ELF-1 (cell line): ENCODE data around the gene RMI2.

Experiments
- DNase-seq: peaks from one replicate; pipeline ENCODE4 v3.0.0-alpha.2; 2016; ENCODE audit warnings: low read depth, low spot score

RMI2 gene

GRCh38 chr16:11328172-11329070 is 16.8 kb upstream of the RMI2 start:
- peak; percentile 98 for DNase-seq

DNA sequence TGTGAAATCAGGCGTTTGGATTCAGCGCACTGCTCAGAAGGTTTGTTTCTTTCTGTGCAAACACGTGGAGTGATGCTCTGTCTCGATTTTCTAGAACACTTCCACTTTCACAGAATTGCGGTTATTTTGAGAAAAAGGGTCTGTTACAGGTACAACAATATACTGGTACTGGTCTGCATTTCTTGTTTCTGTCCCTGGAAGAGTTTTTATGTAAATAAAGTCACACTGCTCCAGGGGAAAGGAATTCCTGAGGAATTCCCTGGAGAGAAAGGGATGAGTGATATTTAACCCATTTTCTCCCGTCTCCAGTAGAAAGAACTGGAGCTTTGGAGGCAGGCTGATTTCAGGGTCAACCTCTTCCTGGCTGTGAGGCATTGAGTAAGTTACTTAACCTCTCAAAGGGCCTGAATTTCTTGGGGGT is 16.2 kb upstream of the RMI2 start:
- DNase-seq, result peak; percentile 83

- no peak for DNase-seq
Observed at GRCh38 chr16:11329891-11330290, 15.4 kb upstream of the RMI2 start.

GRCh38 chr16:11330526-11331237 is 14.6 kb upstream of the RMI2 start:
- DNase-seq, result no peak

DNA sequence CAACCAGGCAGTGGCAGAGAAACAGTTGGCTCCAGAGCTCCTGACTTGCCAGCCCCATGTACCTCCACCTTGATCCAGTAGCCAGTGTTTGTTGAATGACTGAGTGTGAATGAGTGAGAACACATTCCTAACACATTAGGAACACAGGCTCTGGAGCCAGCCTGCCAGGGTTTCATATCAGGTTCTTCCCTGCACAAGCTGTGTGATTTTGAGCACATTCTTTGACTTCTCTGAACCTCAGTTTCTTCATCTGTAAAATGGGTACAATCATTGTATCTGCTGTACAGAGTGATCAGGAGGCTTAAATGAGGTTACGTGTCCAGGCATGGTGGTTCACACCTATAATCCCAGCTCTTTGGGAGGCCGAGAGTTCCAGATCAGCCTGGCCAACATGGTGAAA is 13.3 kb upstream of the RMI2 start:
- no peak for DNase-seq

DNA sequence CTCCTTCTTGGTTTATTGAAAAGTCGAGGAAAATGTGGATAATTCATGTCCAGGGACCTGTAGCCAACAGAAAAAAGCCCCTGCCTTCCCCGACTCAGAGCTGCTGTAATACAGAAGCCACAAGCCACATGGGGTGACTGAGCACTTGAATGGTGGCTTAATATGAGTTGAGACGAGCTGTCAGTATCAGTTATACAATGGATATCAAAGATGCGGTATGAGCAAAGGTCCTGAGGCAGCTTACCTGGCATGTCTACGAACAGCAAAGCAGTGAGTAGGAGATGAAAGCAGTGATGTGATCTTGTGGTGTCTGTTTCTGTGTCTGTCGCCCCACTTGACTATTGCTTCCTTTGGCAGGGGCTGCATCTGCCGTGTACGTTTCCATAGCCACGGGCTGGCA is 12.2 kb upstream of the RMI2 start:
- DNase-seq, result no peak

DNA sequence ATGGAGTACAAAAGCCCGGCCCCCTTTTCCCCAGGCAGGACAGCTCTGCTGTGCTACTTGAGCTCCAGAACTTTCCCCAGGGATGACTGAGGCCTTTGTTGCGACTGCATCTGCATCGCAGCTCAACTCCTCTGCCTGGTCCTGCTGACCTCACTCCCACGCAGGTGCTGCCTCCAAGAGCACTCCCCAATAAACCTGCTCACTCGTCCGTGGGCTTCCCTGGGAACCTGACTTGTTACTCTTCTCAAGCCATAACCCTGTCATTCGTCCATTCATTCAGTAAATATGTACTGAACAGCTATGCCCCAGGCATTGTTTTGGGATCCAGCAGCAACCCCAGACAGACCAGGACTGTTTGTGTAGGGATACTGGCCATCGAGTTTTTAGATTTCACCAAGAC is 11.6 kb upstream of the RMI2 start:
- DNase-seq, result peak; percentile 49

DNA sequence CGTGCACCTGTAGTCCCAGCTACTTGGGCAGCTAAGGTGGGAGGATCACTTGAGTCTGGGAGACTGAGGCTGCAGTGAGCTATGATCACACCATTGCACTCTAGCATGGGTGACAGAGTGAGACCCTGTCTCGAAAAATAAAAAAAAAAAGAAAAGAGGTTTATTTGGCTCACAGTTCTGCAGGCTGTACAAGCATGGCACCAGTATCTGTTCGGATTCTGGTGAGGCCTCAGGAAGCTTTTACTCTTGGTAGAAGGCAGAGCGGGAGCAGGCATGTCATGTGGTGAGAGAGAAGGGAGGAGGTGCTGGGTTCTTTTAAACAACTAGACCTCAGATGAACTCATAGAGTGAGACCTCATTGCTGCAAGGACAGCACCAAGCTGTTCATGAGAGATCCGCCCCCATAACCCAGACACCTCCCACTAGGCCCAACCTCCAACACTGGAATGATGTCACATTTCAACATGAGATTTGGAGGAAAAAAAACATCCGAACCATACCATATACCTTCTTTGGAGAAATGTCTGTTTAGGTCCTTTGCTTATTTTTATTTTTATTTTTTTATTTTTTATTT is 10.3 kb upstream of the RMI2 start:
- no peak for DNase-seq

DNA sequence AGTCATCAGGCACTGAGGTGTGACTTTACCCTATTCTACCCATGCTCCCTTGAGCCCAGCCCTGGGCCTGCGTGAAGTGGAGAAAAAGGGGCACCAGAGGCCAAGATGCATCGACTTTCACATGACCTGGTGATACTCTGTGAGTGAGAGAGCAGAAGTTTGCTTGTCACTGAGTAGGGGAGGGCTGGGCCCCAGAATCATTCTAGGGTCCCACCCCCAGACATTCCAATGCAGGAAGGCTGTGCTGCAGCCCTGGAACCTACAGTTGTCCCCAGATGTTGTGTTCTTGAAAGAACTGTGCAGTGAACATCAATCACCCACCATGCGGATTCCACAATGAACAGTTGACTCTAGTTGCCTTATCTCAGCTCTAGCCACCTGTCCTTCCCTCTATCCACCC is 6.2 kb upstream of the RMI2 start:
- DNase-seq, result no peak

GRCh38 chr16:11340710-11341109 is 4.5 kb upstream of the RMI2 start:
- DNase-seq, result peak; percentile 59

GRCh38 chr16:11341371-11341770 is 3.9 kb upstream of the RMI2 start:
- DNase-seq, result no peak

DNA sequence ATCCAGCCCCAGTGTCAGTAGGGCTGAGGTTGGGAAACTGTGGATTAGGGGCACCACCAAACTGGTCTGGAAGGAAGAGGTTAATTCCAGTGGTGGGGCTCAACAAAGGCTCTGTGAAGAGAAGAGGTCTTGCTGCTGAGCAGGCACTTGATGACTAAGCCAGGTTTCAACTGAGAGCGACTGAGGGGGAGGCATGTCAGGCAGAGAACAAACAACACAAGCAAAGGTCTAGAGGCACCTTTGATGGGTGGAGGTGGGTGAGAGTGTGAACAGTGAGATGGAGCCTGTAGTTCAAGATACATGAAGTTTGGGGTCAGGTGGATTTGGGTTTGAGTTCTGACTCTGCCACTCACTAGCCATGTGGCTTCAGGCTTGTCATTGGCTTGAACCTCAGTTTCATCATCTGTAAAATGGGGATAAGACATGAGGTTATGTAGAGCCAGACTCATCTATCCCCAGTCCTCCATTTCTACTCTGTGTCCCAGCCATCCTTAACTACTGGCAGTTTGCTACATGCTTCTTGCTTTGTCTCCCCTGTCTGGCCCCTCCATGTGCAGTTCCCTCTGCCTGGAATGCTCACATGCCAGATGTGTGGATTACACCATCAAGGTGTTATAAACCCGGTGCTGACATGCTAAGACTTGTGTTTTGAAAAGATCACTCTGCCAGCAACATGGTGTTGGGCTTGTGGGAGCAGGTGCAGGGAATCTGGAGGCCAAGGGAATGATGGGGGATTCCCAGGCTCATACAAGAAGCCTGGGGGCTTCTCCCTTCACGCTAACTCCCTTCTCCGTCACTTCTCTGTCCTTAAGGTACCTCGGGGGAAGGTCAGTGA is 3.0 kb upstream of the RMI2 start:
- DNase-seq, result no peak

DNA sequence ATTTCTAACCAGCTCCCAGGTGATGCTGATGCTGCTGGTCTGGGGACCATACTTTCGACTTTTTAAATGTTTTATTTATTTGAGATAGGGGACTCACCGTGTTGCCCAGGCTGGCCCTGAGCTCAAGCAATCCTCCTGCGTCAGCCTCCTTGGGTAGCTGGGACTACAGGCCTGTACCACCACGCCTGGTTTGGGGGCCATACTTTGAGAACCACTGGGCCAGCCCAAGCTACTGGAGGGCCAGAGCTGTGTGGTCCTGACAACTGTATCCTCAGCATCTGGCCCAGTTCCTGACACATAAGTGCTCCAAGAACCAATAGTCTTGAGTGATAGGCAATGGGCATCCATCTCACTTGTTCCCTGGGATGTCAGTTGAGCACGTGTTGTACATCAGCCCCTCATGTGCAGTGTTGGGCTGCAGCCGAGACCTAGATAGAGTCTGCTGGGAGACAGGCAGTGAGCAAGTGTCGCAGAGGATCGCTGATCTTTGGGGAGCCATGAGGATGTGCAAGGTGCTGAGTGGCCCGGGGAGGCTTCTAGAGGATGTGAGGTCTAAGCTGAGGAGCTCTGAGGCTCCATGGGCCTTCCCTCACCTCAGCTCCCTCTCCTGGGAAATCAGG is 1.6 kb downstream of the RMI2 start:
- no peak for DNase-seq

GRCh38 chr16:11347831-11348230 is 2.6 kb downstream of the RMI2 start:
- DNase-seq, result no peak

DNA sequence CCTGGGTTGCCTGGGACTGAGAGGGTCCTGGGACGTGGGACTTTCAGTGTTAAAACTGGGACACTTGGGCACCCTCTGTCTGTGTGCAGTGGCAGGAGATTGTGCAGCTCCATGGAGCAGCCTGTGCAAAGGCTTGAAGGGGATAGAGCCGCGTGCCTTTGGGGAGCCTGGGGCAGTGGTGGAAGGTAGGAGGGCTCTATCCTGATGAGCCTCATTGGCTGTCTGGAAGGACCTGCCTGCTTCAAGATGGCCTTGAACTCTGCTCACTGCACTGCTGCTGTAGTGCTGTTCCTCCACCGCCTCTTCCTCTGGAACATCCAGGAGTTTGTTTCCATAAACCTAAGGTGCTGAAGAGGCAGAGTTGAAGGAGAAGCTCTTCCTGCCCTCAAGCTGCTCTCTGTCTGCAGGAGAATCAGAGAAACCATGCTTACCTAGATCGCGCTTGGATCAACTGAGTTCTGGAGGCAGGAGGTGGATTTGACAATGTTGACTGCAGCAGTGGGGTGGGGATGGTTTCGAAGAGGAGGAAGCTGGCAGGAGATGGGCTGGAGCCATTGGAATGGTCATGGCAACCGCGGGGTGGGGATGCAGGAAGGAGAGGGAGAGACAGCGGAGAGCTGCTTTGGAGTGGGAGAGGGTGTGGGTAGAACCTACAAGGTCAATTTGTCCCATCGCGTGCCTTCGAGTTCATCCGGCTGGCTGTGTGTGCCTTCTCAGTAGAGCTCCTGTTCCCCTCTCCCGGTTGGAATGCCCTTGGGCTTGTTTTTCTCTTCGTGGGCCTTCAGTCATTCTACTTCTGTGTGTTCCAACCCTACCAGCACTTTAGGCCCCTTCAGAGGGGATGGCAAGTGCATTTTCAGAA is 3.7 kb downstream of the RMI2 start:
- no peak for DNase-seq

DNA sequence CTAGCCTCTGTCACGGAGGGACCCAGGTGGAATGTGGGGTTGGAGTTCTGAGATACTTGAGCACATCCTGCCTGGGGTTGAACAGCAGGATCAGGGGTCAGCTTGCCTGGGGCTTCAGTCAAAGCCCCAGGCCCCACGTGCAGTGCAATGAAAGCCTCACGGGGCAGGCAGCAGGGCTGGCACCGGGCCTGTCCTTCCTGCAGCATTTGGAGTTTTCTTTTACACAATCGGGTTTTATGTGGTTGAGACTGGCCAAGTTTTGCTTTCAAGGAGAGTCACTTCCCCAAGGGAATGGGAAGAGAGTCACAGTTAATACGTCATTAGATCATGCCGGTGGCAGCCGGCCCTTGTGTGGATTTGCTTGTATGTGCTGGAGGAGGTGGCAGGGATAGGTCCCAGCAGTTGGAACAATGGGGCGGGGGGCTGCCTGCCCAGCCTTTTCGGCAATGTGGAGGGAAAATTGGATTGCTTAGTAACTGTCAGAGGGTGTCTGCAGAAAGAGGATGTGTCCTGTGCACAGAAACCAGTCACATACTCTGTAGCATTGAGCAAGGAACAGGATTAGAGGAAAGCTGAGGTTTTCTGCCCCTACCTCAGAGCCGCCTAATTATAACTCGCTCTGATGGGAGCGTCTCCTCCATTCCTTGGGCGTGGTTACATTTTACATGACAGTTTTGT is 4.5 kb downstream of the RMI2 start:
- DNase-seq, result peak; percentile 45

- no peak for DNase-seq
Observed at GRCh38 chr16:11350519-11350918, 5.3 kb downstream of the RMI2 start.

DNA sequence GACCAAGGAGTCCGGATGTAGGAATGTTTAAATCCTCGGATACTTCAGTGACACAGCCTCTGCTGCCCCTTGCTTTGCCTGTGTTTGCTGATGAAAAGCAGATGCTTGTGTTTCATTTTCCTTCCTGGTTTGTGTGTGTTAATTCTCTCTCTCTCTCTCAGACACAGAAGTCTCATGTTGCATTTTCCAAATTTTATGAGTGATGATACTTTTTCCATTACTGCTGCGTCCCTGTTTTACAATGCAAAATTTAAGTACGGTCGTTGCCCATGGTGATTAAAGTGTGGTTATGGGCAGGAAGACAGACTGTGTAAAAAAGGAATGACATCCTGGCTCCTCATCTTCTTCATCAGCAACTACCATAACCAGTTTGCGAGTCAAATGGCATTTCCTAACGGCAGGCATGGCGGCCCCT is 5.7 kb downstream of the RMI2 start:
- no peak for DNase-seq

GRCh38 chr16:11353158-11353557 is 7.9 kb downstream of the RMI2 start:
- no peak for DNase-seq

DNA sequence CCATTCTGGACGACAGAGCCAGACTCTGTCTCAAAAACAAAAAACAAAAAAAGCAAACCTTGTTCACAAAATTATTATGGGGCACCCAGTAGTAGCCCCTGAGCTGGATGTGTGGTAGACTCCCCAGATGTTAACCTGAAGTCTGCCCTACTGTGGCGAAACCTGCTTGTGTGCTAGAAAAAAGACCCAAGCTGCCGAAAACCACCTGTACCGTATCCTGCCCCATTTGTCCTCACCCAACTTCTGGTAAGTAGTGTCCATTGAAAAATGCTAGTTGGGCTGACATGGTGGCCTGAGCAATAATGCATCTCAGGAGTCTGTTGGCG is 9.1 kb downstream of the RMI2 start:
- no peak for DNase-seq
